Measurements from ENCODE around the gene PINK1.

PINK1 gene

DNA sequence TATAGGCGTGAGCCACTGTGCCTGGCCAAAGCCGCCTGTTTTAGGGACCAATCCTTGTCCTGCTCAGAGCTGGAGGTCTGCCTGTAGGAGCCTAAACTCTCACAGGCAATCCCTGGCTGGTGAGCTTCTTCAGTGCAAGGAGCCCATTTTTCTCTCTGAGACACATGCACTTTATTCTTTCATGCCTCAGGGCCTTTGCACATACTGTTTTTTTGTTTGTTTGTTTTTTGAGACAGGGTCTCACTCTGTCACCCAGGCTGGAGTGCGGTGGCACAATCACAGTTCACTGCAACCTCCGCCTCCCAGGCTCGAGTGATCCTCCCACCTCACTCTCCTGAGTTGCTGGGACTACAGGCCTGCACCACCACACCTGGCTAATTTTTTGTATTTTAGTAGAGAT is 21.6 kb upstream of the PINK1 start:
- no peak for DNase-seq

DNA sequence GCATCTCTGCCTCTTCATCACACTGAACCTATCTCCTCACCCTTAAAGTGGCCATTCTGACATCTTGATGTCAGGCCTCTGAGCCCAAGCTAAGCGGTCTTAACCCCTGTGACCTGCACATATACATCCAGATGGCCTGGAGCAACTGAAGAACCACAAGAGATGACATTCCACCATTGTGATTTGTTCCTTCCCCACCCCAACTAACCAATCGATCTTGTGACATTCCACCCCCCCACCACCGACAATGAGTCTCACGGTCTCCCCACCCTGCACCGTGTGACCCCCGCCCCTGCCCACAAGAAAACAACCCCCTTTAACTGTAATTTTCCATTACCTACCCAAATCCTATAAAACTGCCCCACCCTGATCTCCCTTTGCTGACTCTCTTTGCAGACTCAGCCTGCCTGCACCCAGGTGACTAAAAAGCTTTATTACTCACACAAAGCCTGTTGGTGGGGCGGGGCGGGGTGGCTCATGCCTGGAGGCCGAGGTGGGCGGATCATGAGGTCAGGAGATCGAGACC is 21.0 kb upstream of the PINK1 start:
- DNase-seq: no peak

DNA sequence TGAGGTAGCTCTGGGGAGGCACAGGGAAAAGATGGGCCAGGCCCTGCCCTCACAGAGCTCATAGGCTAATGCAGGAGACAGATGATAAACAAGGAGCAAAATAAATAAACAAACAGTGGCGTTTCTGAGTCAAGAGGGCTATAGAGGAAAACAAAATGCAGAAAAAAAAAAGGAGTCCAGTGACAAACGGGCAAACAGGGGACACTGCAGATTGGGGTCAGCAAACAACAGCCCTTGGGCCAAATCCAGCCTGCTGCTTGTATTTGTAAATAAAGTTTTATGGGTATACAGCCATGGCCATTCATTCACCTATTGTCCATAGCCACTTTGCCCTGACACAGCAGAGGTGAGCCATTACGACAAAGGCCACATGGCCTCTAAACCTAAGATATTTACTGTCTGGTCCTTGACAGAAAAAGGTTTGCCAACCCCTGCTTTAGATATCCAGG is 19.1 kb upstream of the PINK1 start:
- no peak for DNase-seq

GRCh38 chr1:20615946-20616846 is 17.1 kb upstream of the PINK1 start:
- DNase-seq: no peak

GRCh38 chr1:20616847-20617487 is 16.3 kb upstream of the PINK1 start:
- DNase-seq: no peak

GRCh38 chr1:20618550-20618949 is 14.7 kb upstream of the PINK1 start:
- no peak for DNase-seq

DNA sequence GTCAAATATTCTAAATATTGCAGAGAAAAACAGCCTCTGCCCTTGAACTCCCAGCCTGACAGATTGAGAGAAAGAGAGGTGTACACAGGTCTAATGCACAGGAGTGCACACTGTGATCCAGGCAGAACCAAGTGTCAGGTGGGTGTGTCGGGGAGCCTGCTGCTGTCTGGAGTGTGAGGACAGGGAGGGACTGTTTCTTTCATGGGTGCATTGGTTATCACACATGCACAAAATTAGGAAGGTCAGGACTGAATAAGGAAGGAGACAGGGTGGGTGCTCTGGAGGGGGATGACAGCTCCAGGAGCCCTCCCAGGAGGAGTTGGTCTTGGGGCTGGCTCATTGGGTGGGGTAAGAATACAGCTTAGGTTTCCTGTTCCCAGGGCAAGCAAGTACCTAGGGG is 13.3 kb upstream of the PINK1 start:
- DNase-seq: no peak

GRCh38 chr1:20621012-20621411 is 12.2 kb upstream of the PINK1 start:
- no peak for DNase-seq

DNA sequence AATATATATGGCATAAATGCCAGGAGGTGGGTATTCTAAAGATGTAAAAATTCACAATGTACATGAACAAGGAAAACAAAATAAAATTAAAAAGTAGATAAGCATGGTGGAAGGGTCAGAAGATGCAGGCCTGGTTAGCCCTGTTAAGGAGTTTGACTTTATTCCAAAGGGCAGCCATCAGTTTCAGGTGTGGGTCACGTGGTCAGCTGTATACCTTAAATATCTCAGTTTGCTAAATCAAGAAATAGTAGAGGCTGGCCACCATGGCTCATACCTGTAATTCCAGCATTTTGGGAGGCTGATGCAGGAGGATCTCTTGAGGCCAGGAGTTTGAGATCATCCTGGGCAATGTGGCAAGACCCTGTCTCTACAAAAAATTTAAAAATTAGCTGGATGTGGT is 8.5 kb upstream of the PINK1 start:
- no peak for DNase-seq

DNA sequence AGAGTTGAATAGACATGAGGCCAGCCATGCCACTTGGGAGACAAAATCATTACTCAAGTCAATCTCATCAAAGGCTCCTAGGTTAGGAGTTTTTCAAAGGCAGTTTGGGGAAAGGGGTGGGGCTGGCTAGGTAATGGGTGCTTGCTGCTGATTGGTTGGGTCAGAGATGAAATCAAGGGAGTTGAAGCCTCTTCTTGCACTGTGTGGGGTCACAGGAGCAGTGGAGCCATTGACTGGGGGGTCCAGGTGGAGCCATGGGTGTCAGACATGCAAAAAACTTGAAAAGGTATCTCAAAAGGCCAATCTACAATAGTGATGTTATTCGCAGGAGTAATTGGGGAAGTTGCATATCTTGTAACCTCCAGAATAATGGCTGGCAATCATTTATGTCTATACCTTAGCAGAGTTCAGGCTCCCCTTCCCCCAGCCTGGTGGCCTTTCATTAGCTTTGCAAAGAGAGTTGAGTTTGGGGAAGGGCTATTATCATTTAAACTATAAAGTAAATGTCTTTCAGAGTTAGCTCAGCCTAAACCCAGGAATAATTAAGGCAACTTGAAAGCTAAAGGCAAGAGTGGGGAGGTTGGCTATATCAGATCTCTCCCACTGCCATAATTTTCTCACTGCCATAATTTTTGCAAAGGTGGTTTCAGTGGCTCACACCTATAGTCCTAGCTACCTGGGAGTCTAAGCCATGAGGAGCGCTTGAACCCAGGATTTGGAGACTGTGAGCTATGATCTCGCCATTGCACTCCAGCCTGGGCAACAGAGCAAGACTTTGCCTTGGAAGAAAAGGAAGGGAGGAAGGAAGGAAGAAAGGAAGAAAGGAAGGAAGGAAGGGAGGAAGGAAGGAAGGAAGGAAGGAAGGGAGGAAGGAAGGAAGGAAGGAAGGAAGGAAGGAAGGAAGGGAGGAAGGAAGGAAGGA is 7.8 kb upstream of the PINK1 start:
- no peak for DNase-seq

- DNase-seq: no peak
Measured at GRCh38 chr1:20626098-20626427, 7.2 kb upstream of the PINK1 start.

GRCh38 chr1:20626524-20626923 is 6.7 kb upstream of the PINK1 start:
- DNase-seq: no peak

DNA sequence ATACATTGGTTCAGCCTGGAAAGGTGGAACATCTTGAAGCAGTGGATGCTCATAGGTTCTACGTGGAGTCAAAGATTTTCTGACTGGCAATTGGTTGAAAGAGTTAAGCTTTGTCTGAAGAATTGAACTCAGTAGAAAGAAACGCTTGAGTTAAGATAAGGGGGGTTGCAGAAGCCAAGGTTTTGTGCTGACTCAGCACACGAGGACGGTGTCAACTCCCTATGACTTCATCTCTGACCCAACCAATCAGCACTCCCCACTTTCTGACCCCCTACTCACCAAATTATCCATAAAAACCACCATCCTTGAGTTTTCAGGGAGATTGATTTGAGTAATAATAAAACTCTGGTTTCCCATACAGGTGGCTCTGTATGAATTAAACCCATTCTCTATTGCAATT is 2.5 kb upstream of the PINK1 start:
- DNase-seq: no peak

DNA sequence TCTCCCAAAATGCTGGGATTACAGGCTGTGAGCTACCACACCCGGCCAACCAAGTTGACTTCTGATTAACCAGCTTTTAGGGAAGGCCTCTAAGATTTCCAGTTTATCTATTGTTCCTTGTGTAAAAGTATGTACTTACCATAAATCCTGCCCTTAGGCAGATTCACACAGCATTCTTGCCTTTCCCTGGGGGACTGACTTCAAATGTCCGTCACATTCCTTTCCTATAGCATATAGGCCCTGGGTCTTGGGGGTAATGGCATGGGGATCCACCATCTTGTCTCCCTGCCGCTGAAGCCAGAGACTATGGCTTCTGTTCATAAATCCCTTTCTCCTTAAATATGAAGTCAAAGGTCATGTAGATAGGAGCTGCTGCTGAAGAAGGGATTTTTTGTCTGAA is 872 bp upstream of the PINK1 start:
- DNase-seq: no peak

DNA sequence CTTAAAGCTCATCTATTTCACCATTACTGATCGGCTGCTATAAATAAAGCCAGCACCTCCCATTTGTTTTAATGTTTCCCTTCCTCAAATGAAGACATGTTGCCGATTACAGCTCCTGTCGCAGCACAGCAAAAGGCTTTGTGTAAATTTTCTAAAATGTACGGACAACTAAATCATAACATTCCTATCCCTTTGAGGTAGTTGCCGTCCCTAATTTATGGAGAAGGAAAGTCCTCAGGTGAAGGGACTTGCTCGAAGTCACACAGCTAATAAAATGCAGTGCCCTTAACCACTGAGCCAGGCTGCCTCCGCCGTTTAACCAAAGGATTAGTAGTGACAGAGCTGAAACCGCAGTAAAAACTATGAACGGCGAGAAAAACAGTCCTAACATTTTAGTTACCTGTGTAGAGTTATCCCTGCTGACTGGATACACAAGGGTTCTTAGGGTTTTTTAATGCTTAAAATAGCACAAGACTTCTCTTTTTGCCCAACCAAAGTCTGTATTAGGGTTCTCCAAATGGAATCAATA is 871 bp downstream of the PINK1 start:
- DNase-seq: no peak

- no peak for DNase-seq
Measured at GRCh38 chr1:20634594-20635084, 1.4 kb downstream of the PINK1 start.

- DNase-seq: no peak
Measured at GRCh38 chr1:20636785-20637347, 3.6 kb downstream of the PINK1 start.

GRCh38 chr1:20640183-20640597 is 6.9 kb downstream of the PINK1 start:
- DNase-seq: peak; percentile 14 to 43

GRCh38 chr1:20641975-20642374 is 8.7 kb downstream of the PINK1 start:
- DNase-seq: no peak

DNA sequence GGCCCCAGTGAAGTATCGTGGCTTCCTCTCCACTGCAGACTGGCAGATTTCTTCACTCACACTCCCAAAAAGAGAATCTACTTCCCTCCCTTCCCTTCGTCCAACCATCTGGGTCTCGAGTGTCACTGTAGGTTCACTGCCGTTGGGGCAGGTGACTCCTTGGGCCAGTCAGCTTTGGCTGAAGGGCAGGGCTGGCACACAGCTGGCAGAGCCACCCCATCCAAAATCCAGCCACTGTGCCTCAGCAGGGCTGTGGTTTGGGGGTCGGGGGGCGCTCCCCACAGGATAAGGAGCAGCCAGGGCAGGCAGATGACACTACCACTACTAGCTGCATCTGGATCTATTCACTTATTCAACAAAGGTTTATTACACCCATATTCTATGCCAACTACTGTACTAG is 9.8 kb downstream of the PINK1 start:
- no peak for DNase-seq

DNA sequence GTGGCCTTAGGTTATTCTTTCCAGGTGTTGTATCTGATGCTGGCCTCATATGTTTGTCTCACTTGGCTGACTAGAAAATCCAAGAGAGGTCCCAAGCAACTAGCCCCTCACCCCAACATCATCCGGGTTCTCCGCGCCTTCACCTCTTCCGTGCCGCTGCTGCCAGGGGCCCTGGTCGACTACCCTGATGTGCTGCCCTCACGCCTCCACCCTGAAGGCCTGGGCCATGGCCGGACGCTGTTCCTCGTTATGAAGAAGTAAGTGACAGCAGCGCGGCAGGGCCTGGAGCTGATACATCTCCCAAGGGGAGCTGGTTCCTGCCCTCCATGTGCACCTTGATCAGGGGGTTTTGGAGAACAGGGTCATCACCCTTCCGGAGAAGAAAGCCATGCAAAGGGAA is 11.2 kb downstream of the PINK1 start:
- DNase-seq: no peak

GRCh38 chr1:20645414-20645813 is 12.2 kb downstream of the PINK1 start:
- no peak for DNase-seq
